ENCODE data around the gene RFX3.

DNA sequence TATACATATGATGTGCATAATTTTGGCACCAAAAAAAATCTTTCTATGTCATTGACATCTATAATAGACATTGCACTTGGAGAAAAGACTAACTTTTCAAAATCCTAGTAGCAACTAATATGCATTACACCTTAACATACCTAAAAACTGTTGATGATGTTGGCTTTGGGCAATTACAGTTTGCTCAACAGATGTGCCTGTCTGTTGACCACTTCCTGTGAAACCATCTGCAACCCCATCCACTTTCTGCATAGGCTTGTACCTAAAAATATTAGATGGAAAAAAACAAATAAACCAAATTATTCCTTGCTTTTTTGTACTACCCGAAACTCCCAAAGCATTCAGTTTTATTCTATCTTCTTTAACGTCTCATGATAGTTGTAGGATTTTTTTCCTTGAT, 248.6 kb downstream of the RFX3 start:
- TF ChIP-seq, protein P1, sequence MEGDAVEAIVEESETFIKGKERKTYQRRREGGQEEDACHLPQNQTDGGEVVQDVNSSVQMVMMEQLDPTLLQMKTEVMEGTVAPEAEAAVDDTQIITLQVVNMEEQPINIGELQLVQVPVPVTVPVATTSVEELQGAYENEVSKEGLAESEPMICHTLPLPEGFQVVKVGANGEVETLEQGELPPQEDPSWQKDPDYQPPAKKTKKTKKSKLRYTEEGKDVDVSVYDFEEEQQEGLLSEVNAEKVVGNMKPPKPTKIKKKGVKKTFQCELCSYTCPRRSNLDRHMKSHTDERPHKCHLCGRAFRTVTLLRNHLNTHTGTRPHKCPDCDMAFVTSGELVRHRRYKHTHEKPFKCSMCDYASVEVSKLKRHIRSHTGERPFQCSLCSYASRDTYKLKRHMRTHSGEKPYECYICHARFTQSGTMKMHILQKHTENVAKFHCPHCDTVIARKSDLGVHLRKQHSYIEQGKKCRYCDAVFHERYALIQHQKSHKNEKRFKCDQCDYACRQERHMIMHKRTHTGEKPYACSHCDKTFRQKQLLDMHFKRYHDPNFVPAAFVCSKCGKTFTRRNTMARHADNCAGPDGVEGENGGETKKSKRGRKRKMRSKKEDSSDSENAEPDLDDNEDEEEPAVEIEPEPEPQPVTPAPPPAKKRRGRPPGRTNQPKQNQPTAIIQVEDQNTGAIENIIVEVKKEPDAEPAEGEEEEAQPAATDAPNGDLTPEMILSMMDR (IDR thresholded peaks at IDR 0.05; ENCODE audit: low read depth, low read length, poor library complexity, severe bottlenecking), result no peak
- TF ChIP-seq EZH2phosphoT487 (IDR thresholded peaks at IDR 0.05; ENCODE audit: borderline replicate concordance, low read length), result no peak

All from DOHH2 (cell line).